Measurements from ENCODE around the gene AGAP1.
"Not testable (repeated sequence)": the region's sequence is repeated elsewhere in the genome, so short reads cannot be mapped to it uniquely, and the experiment has no call there.

Gene AGAP1

DNA sequence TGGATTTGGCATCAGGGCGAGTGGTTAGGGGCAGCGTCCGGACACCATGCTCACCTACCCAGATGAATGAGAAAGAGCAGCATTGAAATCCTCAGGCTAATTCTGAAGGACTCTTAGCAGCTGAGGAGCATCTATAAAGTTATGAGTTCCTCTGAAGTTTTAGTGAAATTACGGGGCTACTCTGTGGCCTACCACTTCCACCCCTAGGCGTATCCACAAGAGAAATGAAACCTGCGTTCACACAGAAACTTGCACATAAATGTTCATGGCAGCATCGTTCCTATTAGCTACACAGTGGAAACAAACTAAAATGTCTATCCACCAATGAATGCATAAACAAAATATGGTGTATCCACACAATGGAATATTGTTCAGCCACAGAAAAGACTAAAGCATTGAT lies 576.4 kb downstream of the AGAP1 start:
- DNase-seq (ENCODE audit: low spot score) = no peak

- no peak for DNase-seq (ENCODE audit: low spot score)
These were observed 579.4 kb downstream of the AGAP1 start for GRCh38 chr2:236073246-236073645.

GRCh38 chr2:236073867-236074655 lies 580.2 kb downstream of the AGAP1 start:
- no peak for DNase-seq (ENCODE audit: low spot score)

DNA sequence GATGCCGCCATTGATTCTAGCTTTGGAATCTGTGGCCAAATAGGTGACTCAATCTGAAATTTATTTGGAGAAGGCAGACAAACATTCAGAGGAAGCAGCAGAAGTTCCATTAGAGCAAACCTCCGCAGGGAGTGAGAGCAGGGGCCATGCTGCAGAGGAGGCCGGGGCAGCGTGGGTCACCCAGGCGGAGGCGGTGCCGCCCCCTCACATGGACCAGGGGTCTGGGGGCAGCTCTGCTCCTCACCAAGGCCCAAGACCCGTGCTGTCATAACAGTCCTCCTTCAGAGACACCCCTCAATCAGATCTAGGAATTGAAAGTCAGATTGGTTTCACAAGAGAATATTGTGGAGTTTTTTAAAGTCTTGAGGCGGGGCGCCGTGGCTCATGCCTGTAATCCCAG lies 582.0 kb downstream of the AGAP1 start:
- DNase-seq (ENCODE audit: low spot score) = no peak

DNA sequence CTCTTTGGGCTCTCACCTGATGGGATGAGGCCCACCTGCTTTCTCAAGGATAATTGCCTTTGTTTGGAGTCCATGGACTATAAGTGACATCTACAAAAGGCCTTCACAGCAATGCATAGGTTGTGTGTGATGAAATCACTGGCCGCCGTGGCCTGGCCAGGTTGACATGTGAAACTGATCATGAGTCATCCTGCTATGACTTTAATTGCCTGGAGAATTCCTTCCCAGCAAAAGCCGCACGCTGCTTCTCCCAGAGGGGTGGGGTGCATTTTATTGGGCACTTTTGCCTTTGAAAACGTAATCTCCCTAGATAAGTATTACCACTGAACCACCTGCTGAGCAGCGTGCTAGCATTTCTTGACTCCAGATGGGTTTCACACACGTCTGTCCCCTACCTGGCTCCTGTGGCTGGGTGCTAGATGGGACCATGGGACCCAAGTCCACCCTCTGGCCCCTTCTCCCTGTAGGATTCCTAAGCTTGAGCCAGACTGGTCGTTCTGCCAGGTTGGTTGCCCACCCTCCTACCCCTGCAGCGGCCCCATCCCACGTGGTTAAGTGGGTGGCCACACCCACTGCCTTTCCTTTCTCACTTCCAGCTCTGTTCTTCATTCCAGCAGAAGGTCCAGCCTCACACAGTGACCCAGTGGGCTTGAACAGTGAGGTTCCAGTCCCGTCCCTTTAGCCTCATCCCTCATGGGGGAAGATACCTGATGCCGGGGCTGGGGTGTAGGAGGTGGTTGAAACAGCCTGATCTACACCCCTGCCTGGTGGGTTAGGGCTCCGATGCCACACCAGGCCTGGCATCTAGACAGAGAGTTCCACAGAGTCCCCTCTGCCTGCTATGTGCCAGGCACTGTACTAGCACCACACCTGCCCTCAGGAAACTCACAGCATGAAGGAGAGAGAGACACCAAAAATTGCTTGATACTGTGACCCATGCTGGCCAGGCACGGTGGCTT lies 584.7 kb downstream of the AGAP1 start:
- DNase-seq (ENCODE audit: low spot score) = no peak

DNA sequence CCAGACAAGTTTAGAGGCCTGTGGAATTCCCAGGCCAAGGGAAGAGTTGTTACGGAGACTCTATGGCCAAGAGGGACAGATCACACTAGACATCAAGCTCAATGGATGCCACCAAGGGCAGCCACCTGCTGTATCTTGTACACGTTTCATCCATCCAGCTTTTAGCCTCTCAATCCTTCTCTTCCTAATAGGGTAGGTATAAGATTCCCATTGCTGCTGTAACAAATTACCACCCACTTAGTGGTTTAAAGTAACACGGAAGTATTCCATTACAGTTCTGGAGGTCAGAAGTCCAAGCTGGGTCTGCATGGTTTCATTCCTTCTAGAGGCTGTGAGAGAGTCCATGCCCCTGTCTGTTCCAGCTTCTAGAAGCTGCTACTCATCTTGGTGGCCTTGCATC lies 586.6 kb downstream of the AGAP1 start:
- no peak for DNase-seq (ENCODE audit: low spot score)

- no peak for DNase-seq (ENCODE audit: low spot score)
These were observed 587.3 kb downstream of the AGAP1 start for GRCh38 chr2:236081171-236081570.

DNA sequence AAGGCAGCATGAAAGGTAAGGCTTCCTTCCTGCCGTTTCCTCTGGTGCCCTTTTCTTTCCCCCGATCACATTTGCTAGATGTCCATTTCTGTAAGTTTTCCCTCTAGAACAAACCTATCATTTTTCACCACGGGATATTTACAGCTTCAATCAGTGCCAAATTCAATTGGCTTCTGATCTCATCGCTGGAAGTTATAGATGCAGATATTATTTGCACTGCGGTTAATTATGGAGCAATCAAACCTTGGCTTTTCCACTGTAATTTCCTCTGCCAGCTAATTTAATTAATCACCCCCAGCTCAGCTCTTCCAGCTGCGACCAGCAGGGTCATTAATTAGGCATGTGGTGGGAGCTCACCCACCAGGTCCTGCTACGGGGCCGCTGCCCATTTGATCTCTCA lies 588.2 kb downstream of the AGAP1 start:
- no peak for DNase-seq (ENCODE audit: low spot score)

DNA sequence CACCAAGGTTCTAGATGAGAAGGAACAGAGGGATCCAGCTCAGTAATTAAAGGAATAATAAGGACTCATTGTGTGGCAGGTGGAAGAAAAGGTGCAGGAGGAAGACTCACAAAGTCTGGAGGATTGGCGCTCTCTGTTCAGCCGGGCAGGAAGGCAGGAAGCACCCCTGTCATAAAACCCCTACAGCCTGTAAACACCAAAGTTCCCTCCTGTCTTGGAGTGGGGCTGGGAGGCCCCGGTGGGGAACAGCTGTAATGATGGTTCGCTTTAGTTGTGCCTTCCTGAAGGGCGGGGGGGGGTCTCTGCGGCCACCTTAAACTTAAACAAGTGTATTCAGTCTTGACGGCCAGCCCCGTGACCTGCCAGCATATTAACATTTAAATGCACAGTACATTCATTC lies 590.1 kb downstream of the AGAP1 start:
- DNase-seq (ENCODE audit: low spot score) = no peak

GRCh38 chr2:236085211-236085610 lies 591.4 kb downstream of the AGAP1 start:
- DNase-seq (ENCODE audit: low spot score) = no peak

- DNase-seq (ENCODE audit: low spot score) = no peak
These were observed 591.8 kb downstream of the AGAP1 start for GRCh38 chr2:236085647-236086046.

GRCh38 chr2:236086403-236086970 lies 592.6 kb downstream of the AGAP1 start:
- no peak for DNase-seq (ENCODE audit: low spot score)

DNA sequence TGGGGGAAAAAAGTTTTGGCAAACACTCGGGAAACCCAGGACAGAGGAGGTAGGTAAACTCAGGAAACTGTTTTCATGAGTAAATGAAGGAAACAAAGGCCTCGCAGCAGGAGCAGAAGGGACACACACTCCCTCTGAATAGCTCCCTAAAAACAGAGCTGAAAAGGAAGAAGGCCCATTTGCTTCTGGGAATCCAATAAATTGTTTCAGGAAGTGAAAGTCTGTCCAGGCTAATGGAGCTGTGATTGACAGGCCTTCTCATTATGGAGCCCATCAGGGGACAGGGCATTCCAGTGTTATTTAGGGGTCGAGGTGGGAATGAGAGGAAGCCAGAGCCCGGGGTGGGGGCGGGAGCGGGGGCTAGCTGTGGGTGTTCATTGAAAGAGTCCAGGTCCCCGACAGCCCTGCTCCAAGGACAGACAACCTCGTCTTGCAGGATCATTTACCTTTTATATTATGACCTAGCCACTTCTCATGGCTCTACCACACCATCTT lies 593.2 kb downstream of the AGAP1 start:
- DNase-seq (ENCODE audit: low spot score) = no peak

GRCh38 chr2:236088368-236089057 lies 594.7 kb downstream of the AGAP1 start:
- DNase-seq (ENCODE audit: low spot score) = no peak

DNA sequence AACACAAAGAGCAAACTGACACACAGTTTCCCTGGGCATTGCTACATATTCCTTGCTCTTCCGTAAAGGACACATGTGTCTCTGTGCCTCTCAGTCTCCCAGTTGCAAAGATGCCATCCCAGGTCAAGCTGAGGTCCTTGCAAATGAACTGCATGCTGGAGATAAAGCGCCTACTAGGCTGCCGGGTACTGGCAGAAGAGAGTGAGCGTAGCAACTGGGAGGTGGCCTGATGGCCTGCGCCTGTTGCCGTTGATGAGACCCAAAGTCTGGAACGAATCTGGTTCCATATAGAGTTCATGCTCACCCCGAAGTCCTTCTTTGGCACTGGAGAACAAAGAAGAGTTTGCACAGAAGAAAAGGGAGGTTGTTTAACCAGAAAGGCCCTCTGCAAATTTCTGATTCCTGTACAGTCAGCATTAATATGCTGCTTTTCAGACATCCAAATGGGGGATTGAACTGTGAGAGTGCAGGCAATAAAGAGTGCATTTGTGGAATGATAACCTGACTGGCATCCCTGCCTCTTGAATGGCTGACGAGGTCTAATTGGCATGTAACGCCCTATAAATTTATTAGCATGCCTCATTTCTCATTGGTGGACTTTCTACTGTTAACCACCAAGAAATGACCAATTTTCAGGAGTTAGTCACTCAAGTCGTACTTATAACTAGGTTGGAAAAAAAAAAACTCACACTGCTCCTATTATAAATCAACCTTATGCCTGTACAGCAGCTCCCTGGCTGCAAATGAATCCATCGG lies 595.6 kb downstream of the AGAP1 start:
- DNase-seq (ENCODE audit: low spot score) = no peak

- no peak for DNase-seq (ENCODE audit: low spot score)
These were observed 596.2 kb downstream of the AGAP1 start for GRCh38 chr2:236090027-236090382.

DNA sequence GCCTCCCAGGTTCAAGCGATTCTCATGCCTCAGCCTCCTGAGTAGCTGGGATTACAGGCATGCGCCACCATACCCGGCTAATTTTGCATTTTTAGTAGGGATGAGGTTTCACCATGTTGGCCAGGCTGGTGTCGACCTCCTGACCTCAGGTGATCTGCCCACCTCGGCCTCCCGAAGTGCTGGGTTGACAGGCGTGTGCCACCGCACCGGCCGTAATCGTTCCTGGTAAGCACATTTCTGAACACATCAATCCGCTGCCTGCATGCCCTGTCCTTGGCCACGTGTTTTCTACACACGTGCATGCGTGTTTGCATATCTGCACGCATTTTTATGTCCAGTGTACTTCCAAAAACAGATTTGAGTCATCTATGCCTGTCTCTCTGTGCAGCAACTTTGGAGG lies 597.0 kb downstream of the AGAP1 start:
- not testable (repeated sequence) for DNase-seq (ENCODE audit: low spot score)

GRCh38 chr2:236092714-236093113 lies 598.9 kb downstream of the AGAP1 start:
- DNase-seq (ENCODE audit: low spot score) = no peak

DNA sequence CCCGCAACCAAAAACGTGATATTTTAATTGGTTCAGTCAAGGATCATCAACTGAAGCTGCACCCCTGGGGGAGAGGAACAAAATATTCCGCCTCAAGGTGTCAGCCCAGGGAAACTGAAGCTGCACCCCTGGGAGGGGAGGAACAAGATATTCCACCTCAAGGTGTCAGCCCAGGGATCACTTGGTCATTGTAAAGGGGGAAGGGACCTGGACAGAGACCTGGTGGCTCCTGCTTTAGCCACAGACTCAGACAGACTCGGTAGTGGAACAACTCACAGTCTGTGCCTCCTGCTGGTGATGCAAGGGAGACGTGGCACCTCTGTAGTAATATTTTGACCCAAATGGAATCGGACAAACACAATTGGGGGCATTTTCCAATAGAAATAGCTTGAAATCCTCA lies 599.3 kb downstream of the AGAP1 start:
- no peak for DNase-seq (ENCODE audit: low spot score)

DNA sequence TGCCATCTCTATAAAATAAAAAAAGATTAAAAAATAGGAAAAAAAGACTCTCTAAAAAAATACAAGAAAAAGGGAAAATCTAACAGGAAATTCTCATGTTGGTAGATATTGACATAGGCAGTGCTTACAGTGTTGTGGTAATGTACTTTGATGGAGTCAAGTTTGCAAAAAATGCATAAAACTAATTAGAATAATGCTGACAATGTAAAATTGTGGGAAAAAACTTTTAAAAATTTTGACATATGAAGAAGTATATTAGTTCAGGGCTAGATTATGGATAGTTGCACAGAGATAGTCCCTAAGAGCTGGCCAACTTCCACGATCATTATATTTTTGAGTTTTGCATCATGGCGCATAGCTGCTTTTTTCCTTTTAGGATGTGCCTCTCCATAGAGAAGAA lies 601.7 kb downstream of the AGAP1 start:
- DNase-seq (ENCODE audit: low spot score) = no peak

DNA sequence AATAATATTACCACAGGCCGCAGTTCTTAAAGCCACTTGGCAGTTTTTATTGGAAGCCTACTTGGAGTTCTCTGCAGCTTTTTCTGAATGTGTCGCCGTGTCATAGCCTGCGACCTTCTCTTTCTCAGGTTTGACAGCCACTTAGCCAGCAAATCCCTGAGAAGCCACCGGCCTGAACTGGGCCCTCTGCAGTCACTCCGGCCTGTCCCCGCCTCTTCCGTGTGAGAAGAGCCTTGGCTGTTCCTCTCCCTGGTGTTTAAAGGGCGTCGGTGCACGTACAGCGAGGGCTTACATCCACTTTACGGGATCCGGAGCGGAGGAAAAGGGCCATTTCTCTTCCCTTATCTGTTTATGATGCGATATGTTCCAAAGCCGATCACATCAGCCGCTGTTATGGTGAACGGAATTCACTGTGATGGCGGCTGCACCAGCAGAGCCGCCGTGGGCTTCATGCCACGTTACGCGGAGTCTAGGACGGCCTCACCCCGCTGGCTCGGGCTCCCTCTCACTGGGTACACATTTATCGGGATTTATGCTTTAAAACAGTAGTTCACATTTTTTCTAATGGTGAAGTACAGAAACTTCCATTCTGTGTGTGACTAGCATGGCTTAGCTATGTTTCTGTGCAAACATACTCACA lies 607.6 kb downstream of the AGAP1 start:
- no peak for DNase-seq (ENCODE audit: low spot score)

Data from CD4-positive, alpha-beta T cell treated with Interleukin-6 at 100 ng/mL for 8 hours (primary cell).